GM18499 (cell line): ENCODE results near the gene AKT2.

Source experiments
- ATAC-seq: cut with Tn5 transposase; IDR thresholded peaks from one replicate; pipeline ENCODE4 v1.9.1; 2021; ENCODE audit warnings: moderate number of reproducible peaks; ENCODE audit not compliant: insufficient read depth, unreplicated experiment

The AKT2 gene

GRCh38 chr19:40255619-40256166 lies 29.5 kb downstream of the AKT2 start:
- ATAC-seq: no peak

GRCh38 chr19:40254714-40255418 lies 30.3 kb downstream of the AKT2 start:
- no peak for ATAC-seq

- ATAC-seq: no peak
Measured at GRCh38 chr19:40253611-40254092, 31.5 kb downstream of the AKT2 start.

GRCh38 chr19:40252395-40252794 lies 32.8 kb downstream of the AKT2 start:
- no peak for ATAC-seq

- no peak for ATAC-seq
Measured at GRCh38 chr19:40251991-40252390, 33.2 kb downstream of the AKT2 start.

GRCh38 chr19:40251244-40251643 lies 33.9 kb downstream of the AKT2 start:
- no peak for ATAC-seq

GRCh38 chr19:40249781-40250180 lies 35.4 kb downstream of the AKT2 start:
- ATAC-seq: no peak

- ATAC-seq: no peak
Measured at GRCh38 chr19:40249201-40249600, 35.9 kb downstream of the AKT2 start.

- ATAC-seq: no peak
Measured at GRCh38 chr19:40247735-40248262, 37.3 kb downstream of the AKT2 start.

- no peak for ATAC-seq
Measured at GRCh38 chr19:40247178-40247577, 38.0 kb downstream of the AKT2 start.

- ATAC-seq: no peak
Measured at GRCh38 chr19:40246292-40247073, 38.7 kb downstream of the AKT2 start.

- ATAC-seq: no peak
Measured at GRCh38 chr19:40245506-40246128, 39.5 kb downstream of the AKT2 start.

GRCh38 chr19:40244579-40245317 lies 40.4 kb downstream of the AKT2 start:
- ATAC-seq: no peak

GRCh38 chr19:40243181-40243580 lies 42.0 kb downstream of the AKT2 start:
- no peak for ATAC-seq

GRCh38 chr19:40242480-40242879 lies 42.7 kb downstream of the AKT2 start:
- ATAC-seq: no peak

GRCh38 chr19:40241809-40242384 lies 43.2 kb downstream of the AKT2 start:
- ATAC-seq: no peak

GRCh38 chr19:40241125-40241808 lies 43.9 kb downstream of the AKT2 start:
- ATAC-seq: no peak

- ATAC-seq: no peak
Measured at GRCh38 chr19:40240332-40240731, 44.8 kb downstream of the AKT2 start.
